SK-N-MC (cell line): ENCODE measurements around the gene LIN28A.

ENCODE experiments used
- EZH2 ChIP-seq: fragments of 200-600 bp; sonication (generic); IDR thresholded peaks from one replicate; pipeline ENCODE4 v1.6.1; 2017; ENCODE audit warnings: antibody characterized with exemption
- POLR2AphosphoS5 ChIP-seq: IDR thresholded peaks from 2 replicates; pipeline ENCODE4 v1.6.1; 2012; ENCODE audit warnings: mild to moderate bottlenecking, low read depth, low read length, borderline replicate concordance

GRCh38 chr1:26471498-26472319 lies 61.1 kb downstream of the LIN28A start:
- TF ChIP-seq EZH2 (no peak), POLR2AphosphoS5 (0 out of 2 replicates have a peak, but pooled peaks have one; percentile 45)
